Common myeloid progenitor, CD34-positive (primary cell): Measurements from ENCODE around the gene HHIPL2.

Experiments used
- CTCF ChIA-PET: fragments of 350-600 bp; sonication (Branson Sonifier 250); formaldehyde crosslinking; loops from one replicate; lab custom pipeline; 2021; ENCODE audit warnings: antibody characterized with exemption; lab: Charles Lee
- POLR2A ChIA-PET: fragments of 350-600 bp; sonication (Branson Sonifier 250); formaldehyde crosslinking; loops from one replicate; lab custom pipeline; 2021; ENCODE audit warnings: antibody characterized with exemption; lab: Charles Lee
- DNase-seq, 3 donors: peaks; one replicate each; pipeline versions ENCODE4 v3.0.0 to v3.0.0-alpha.2; 2013
- H3K27ac ChIP-seq, 2 experiments: 1 replicate in 1 of 2; 2 replicates in 1 of 2; pipeline ENCODE4 v1.7.0; 2013; ENCODE audit warnings: inconsistent platforms in 2 of 2, low read length in 2 of 2, mild to moderate bottlenecking in 2 of 2, low read depth in 1 of 2, moderate library complexity in 1 of 2; ENCODE audit not compliant: severe bottlenecking in 2 of 2, insufficient read depth in 1 of 2, poor library complexity in 1 of 2
- H3K27me3 ChIP-seq, 5 experiments: replicated peaks in 2 of 5; 1 replicate in 3 of 5; 2 replicates in 2 of 5; pipeline versions ENCODE4 v1.6.1 to v1.7.0; 2013; ENCODE audit warnings: low read length in 4 of 5, mild to moderate bottlenecking in 2 of 5, moderate library complexity in 2 of 5, inconsistent platforms in 1 of 5; ENCODE audit not compliant: insufficient read depth in 5 of 5, control insufficient read depth in 4 of 5
- H3K36me3 ChIP-seq, 4 experiments: 1 replicate in 2 of 4; 2 replicates in 2 of 4; pipeline versions ENCODE4 v1.6.1 to v1.7.0; 2013; ENCODE audit warnings: low read length in 3 of 4, control low read depth in 1 of 4, mild to moderate bottlenecking in 1 of 4; ENCODE audit not compliant: control insufficient read depth in 4 of 4, insufficient read depth in 4 of 4
- H3K4me1 ChIP-seq, 4 experiments: 1 replicate in 3 of 4; 2 replicates in 1 of 4; pipeline versions ENCODE4 v1.6.1 to v1.7.1; 2013; ENCODE audit warnings: low read length in 3 of 4, mild to moderate bottlenecking in 3 of 4, control low read depth in 1 of 4, inconsistent platforms in 1 of 4, moderate library complexity in 1 of 4; ENCODE audit not compliant: control insufficient read depth in 4 of 4, insufficient read depth in 4 of 4; ENCODE audit errors: control extremely low read depth in 1 of 4
- H3K4me3 ChIP-seq, 7 experiments: 1 replicate in 4 of 7; 2 replicates in 3 of 7; pipeline versions ENCODE4 v1.5.1 to v1.7.0; 2013; ENCODE audit warnings: mild to moderate bottlenecking in 7 of 7, low read length in 6 of 7, moderate library complexity in 6 of 7, inconsistent platforms in 2 of 7, low read depth in 2 of 7, control low read depth in 1 of 7; ENCODE audit not compliant: insufficient read depth in 4 of 7, control insufficient read depth in 1 of 7; ENCODE audit errors: extremely low read depth in 1 of 7
- H3K9me3 ChIP-seq, 5 experiments: 1 replicate in 4 of 5; 2 replicates in 1 of 5; pipeline versions ENCODE4 v1.6.1 to v1.7.1; 2013; ENCODE audit warnings: low read length in 4 of 5, mild to moderate bottlenecking in 2 of 5, inconsistent platforms in 1 of 5, low read depth in 1 of 5, moderate library complexity in 1 of 5; ENCODE audit not compliant: control insufficient read depth in 4 of 5, insufficient read depth in 2 of 5; ENCODE audit errors: control extremely low read depth in 1 of 5
- WGBS: methylation state at CpG from one replicate; pipeline ENCODE4 v1.1.5; 2013; ENCODE audit not compliant: insufficient coverage; 5-methylcytosine and 5-hydroxymethylcytosine counted together

Gene HHIPL2

GRCh38 chr1:222557148-222557547 is 9.2 kb upstream of the HHIPL2 start:
- ChIA-PET CTCF (interaction anchor here (1.5 kb wide), 1 partner anchor 92 kb away, joined by 4 read pairs; no protein-coding TSS in a partner anchor), POLR2A (no interaction called here)
- Histone ChIP-seq H3K27ac (no peak overlapping the region), H3K9me3 (no peaks in the 10 kb centered on the region), H3K27me3 (no peaks in the 10 kb centered on the region), H3K4me1 (no peaks in the 10 kb centered on the region), H3K4me3 (no peak overlapping the region), H3K36me3 (peaks cover 11 to 35% (median 23%) of the 10 kb centered on the region in 4 experiments)
- DNase-seq, result no peak
- WGBS, result 97% methylated on average over 3 of the region's 6 CpGs

GRCh38 chr1:222555992-222556615 is 8.2 kb upstream of the HHIPL2 start:
- H3K9me3 ChIP-seq, result no peaks in the 10 kb centered on the region
- H3K4me3 ChIP-seq, result no peak overlapping the region
- no peak overlapping the region for H3K27ac ChIP-seq
- no peaks in the 10 kb centered on the region for H3K27me3 ChIP-seq
- ChIA-PET POLR2A (no interaction called here), CTCF (interaction anchor here (1.5 kb wide), 1 partner anchor 91 kb away, joined by 4 read pairs; no protein-coding TSS in a partner anchor)
- DNase-seq, result no peak
- WGBS, result 100% methylated on average over 2 of the region's 2 CpGs
- peaks cover 10 to 29% (median 17%) of the 10 kb centered on the region in 4 experiments for H3K36me3 ChIP-seq
- no peaks in the 10 kb centered on the region for H3K4me1 ChIP-seq

GRCh38 chr1:222554177-222554576 is 6.3 kb upstream of the HHIPL2 start:
- CTCF ChIA-PET, result no interaction called here
- Histone ChIP-seq H3K36me3 (peaks cover 6 to 12% (median 9%) of the 10 kb centered on the region in 4 experiments), H3K4me1 (no peaks in the 10 kb centered on the region), H3K4me3 (no peak overlapping the region), H3K9me3 (no peaks in the 10 kb centered on the region), H3K27ac (no peak overlapping the region), H3K27me3 (no peaks in the 10 kb centered on the region)
- 100% methylated on average over 2 of the region's 5 CpGs for WGBS
- no peak for DNase-seq
- POLR2A ChIA-PET, result no interaction called here

GRCh38 chr1:222552882-222553281 is 5.0 kb upstream of the HHIPL2 start:
- H3K27ac ChIP-seq, result no peak overlapping the region
- CTCF ChIA-PET, result interaction anchor here (1.2 kb wide), 1 partner anchor 81 kb away, joined by 3 read pairs; no protein-coding TSS in a partner anchor

GRCh38 chr1:222547260-222547614 is 667 bp downstream of the HHIPL2 start:
- CTCF ChIA-PET, result no interaction called here
- no peak overlapping the region for H3K27ac ChIP-seq
- H3K9me3 ChIP-seq, result no peaks in the 10 kb centered on the region
- DNase-seq, result no peak
- H3K27me3 ChIP-seq, result peaks cover 0 to 33% (median 7%) of the 10 kb centered on the region in 5 experiments
- POLR2A ChIA-PET, result no interaction called here
- H3K4me3 ChIP-seq, result no peak overlapping the region
- WGBS, result 75% methylated on average over 6 of the region's 8 CpGs
- H3K4me1 ChIP-seq, result peaks cover 0 to 7% (median 0%) of the 10 kb centered on the region in 4 experiments
- no peaks in the 10 kb centered on the region for H3K36me3 ChIP-seq

More at GRCh38 chr1:222552882-222553281, 5.0 kb upstream of the HHIPL2 start:
- Histone ChIP-seq H3K4me3 (no peak overlapping the region), H3K36me3 (peaks cover 2 to 11% (median 9%) of the 10 kb centered on the region in 4 experiments), H3K9me3 (no peaks in the 10 kb centered on the region), H3K4me1 (no peaks in the 10 kb centered on the region), H3K27me3 (peaks cover 0 to 8% (median 0%) of the 10 kb centered on the region in 5 experiments)
- 93% methylated on average over 5 of the region's 5 CpGs for WGBS
- DNase-seq, result no peak
- POLR2A ChIA-PET, result no interaction called here

- no peak overlapping the region for H3K27ac ChIP-seq
- no peaks in the 10 kb centered on the region for H3K9me3 ChIP-seq
- CTCF ChIA-PET, result interaction anchor here (1.5 kb wide), 1 partner anchor 14 kb away, joined by 3 read pairs; no protein-coding TSS in a partner anchor
- no peaks in the 10 kb centered on the region for H3K36me3 ChIP-seq
- peaks cover 0 to 33% (median 7%) of the 10 kb centered on the region in 5 experiments for H3K27me3 ChIP-seq
- peak in 1 of 3 donors; percentile 11 for DNase-seq
- 39% methylated on average over 7 of the region's 7 CpGs for WGBS
- POLR2A ChIA-PET, result interaction anchor here (0.5 kb wide), 1 partner anchor 412 kb away, joined by 10 read pairs; no protein-coding TSS in a partner anchor
- H3K4me1 ChIP-seq, result peaks cover 0 to 7% (median 0%) of the 10 kb centered on the region in 4 experiments
- no peak overlapping the region for H3K4me3 ChIP-seq
These were observed 1.2 kb downstream of the HHIPL2 start for GRCh38 chr1:222546548-222547259.
